ENCODE data around the gene NAP1L2.
"Not testable (repeated sequence)": the region's sequence is repeated elsewhere in the genome, so short reads cannot be mapped to it uniquely, and the experiment has no call there.

Gene NAP1L2

GRCh38 chrX:73214426-73215094, at the start of gene NAP1L2:
TSS of gene NAP1L2 (minus strand) at chrX:73214851. CDS start at chrX:73214492, 359 bp downstream.
- DNase-seq (ENCODE audit: low read depth in 2 of 2): no peak

GRCh38 chrX:73262991-73263390, 48.3 kb upstream of the NAP1L2 start:
- no peak for DNase-seq (ENCODE audit: low read depth in 2 of 2)

DNA sequence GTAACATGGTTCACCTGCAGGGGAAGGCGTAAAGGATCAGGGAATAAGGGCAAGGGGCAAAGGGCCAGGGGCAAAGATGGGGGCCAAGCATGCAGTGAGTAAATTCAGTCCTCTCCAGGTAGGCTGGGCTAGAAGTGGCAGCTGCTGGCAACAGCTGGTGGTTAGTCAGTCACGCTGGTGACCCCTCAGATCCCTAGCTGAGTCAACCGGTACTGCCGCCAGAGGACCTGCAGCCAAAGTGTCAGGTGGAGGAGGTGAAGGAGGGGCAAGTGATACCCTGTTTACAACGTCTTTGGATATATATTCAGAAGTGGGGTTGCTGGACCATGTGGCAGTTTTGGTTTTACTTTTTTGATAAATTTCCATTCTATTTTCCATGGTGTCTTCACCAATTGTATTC, 24.6 kb upstream of the NAP1L2 start:
- DNase-seq (ENCODE audit: low read depth in 2 of 2): no peak

GRCh38 chrX:73217621-73218020, 3.0 kb upstream of the NAP1L2 start:
- no peak for DNase-seq (ENCODE audit: low read depth in 2 of 2)

- no peak for DNase-seq (ENCODE audit: low read depth in 2 of 2)
These were observed 595 bp upstream of the NAP1L2 start for GRCh38 chrX:73215246-73215645.

DNA sequence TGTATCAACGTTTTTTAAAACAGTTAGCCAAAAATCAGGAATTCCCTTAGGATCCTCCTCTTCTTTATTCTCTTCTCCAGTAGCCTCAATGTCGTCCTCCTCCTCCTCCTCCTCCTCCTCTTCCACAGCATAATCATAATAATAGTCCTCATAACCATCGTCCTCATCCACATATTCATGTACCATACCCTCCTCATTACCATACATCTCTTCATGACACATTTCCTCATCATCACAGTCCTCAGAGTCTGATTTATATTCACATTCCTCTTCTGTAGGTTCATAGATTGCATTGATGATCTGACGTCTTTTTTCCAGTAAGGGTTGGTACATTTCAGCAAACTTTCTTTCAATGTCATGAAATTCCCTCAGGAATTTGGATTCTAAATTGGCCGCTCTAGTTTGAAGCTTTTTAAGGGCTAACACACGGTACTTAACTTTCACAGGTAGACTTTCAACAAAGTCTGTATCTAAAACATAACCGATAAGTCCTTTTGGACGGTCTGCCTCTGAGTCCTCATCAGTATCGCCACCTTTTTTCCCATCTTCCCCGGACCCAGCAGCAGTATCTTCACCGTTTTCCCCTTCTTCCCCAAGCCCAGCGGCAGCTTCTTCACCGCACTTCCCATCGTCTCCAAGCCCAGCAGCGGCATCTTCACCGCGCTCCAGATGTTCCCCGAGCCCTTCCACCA, 771 bp downstream of the NAP1L2 start:
- DNase-seq (ENCODE audit: low read depth in 2 of 2): no peak

- no peak for DNase-seq (ENCODE audit: low read depth in 2 of 2)
These were observed 8.3 kb downstream of the NAP1L2 start for GRCh38 chrX:73206366-73206765.

DNA sequence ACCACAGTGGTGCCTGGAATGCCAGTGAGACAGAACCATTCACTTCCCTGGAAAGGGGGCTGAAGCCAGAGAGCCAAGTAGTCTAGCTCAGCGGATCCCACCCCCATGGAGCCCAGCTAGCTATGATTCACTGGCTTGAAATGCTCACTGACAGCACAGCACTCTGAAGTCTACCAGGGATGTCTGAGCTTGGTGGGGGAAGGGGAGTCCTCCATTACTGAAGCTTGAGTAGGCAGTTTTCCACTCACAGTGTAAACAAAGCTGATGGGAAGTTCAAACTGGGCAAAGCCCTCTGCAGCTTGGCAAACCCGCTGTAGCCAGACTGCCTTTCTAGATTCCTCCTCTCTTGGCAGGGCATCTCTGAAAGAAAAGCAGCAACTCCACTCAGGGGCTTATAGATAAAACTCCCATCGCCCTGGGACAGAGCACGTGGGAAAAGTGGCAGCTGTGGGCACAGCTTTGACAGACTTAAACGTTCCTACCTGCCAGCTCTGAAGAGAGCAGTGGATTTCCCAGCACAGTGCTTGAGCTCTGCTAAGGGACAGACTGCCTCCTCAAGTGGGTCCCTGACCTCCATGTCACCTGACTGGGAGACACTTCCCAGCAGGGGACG, 32.0 kb downstream of the NAP1L2 start:
- no peak for DNase-seq (ENCODE audit: low read depth in 2 of 2)

- DNase-seq (ENCODE audit: low read depth in 2 of 2): not testable (repeated sequence)
These were observed 45.7 kb downstream of the NAP1L2 start for GRCh38 chrX:73168945-73169344.

Data from stimulated activated CD8-positive, alpha-beta memory T cell treated with anti-CD3 and anti-CD28 coated beads, Interleukin-2, amount 100 ng/mL, for 1 hour (primary cell).